HEK293 (cell line): ENCODE measurements around the gene EML4.

ENCODE experiments used
- ELK4 ChIP-seq: IDR thresholded peaks from 2 replicates; pipeline ENCODE4 v1.6.1; 2011; ENCODE audit warnings: mild to moderate bottlenecking, low read depth, low read length, borderline replicate concordance
- MZF1 ChIP-seq: fragments of 450-650 bp; formaldehyde crosslinking; IDR thresholded peaks from 2 replicates; pipeline ENCODE4 v1.5.1; 2017; ENCODE audit warnings: missing biosample characterization, missing genetic modification characterization, borderline replicate concordance
- SETDB1 ChIP-seq: IDR thresholded peaks from one replicate; pipeline ENCODE4 v1.6.1; 2017; ENCODE audit warnings: mild to moderate bottlenecking, low read length, moderate library complexity, mixed read lengths; ENCODE audit not compliant: insufficient read length
- YY1 ChIP-seq: fragments of 450-650 bp; formaldehyde crosslinking; IDR thresholded peaks from 2 replicates; pipeline ENCODE4 v1.5.1; 2018; ENCODE audit warnings: missing biosample characterization, missing genetic modification characterization
- ZBTB11 ChIP-seq: fragments of 450-650 bp; formaldehyde crosslinking; conservative IDR thresholded peaks from 2 replicates; pipeline ENCODE4 v1.5.1; 2016; ENCODE audit warnings: low read depth, missing biosample characterization, missing genetic modification characterization
- ZNF146 ChIP-seq: fragments of 450-650 bp; formaldehyde crosslinking; IDR thresholded peaks from 2 replicates; pipeline ENCODE4 v1.5.1; 2016; ENCODE audit warnings: missing biosample characterization, missing genetic modification characterization
- ZNF175 ChIP-seq: fragments of 450-650 bp; formaldehyde crosslinking; IDR thresholded peaks from 2 replicates; pipeline ENCODE4 v1.5.1; 2016; ENCODE audit warnings: missing biosample characterization, missing genetic modification characterization
- ZNF248 ChIP-seq: fragments of 450-650 bp; formaldehyde crosslinking; IDR thresholded peaks from 2 replicates; pipeline ENCODE4 v1.5.1; 2017; ENCODE audit warnings: missing biosample characterization, missing genetic modification characterization
- ZNF350 ChIP-seq: fragments of 450-650 bp; formaldehyde crosslinking; IDR thresholded peaks from 2 replicates; pipeline ENCODE4 v1.5.0; 2017; ENCODE audit warnings: missing biosample characterization, mild to moderate bottlenecking, missing genetic modification characterization
- ZNF549 ChIP-seq: fragments of 450-650 bp; IDR thresholded peaks from 2 replicates; pipeline ENCODE4 v1.5.1; 2018; ENCODE audit warnings: missing biosample characterization, missing genetic modification characterization, mild to moderate bottlenecking, inconsistent platforms, moderate library complexity
- ZSCAN23 ChIP-seq: fragments of 450-650 bp; formaldehyde crosslinking; IDR thresholded peaks from 2 replicates; pipeline ENCODE4 v1.5.1; 2016; ENCODE audit warnings: missing biosample characterization, missing genetic modification characterization
- ZSCAN5A ChIP-seq: fragments of 450-650 bp; formaldehyde crosslinking; IDR thresholded peaks from 2 replicates; pipeline ENCODE4 v1.5.1; 2016; ENCODE audit warnings: missing biosample characterization, missing genetic modification characterization
- TF ChIP-seq, protein P1 (sequence below): fragments of 450-650 bp; formaldehyde crosslinking; IDR thresholded peaks from 2 replicates; pipeline ENCODE4 v1.5.1; 2016; ENCODE audit warnings: missing biosample characterization, missing genetic modification characterization
- TF ChIP-seq, protein P2 (sequence below): fragments of 450-650 bp; formaldehyde crosslinking; IDR thresholded peaks from 2 replicates; pipeline ENCODE4 v1.5.1; 2016; ENCODE audit warnings: missing biosample characterization, missing genetic modification characterization

DNA sequence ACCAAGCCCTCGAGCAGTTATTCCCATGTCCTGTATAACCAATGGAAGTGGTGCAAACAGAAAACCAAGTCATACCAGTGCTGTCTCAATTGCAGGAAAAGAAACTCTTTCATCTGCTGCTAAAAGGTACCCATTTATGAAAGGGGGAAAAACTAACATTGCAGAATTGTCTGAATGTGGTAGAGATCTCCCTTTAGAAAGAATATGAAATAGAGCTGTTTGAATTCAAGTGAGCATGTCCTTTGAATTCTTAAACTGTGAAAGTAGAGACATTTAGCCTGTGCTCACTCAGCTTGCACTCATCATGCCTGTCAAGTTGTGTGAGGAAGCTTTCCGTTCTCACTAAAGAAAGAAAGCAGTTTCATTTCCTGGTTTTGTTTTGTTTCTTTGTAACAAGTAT is 87.4 kb downstream of the EML4 start:
- no peak for TF ChIP-seq YY1 (tag by site-specific recombination)
- no peak for TF ChIP-seq MZF1
- TF ChIP-seq ZNF549 = no peak
- TF ChIP-seq, protein P1, sequence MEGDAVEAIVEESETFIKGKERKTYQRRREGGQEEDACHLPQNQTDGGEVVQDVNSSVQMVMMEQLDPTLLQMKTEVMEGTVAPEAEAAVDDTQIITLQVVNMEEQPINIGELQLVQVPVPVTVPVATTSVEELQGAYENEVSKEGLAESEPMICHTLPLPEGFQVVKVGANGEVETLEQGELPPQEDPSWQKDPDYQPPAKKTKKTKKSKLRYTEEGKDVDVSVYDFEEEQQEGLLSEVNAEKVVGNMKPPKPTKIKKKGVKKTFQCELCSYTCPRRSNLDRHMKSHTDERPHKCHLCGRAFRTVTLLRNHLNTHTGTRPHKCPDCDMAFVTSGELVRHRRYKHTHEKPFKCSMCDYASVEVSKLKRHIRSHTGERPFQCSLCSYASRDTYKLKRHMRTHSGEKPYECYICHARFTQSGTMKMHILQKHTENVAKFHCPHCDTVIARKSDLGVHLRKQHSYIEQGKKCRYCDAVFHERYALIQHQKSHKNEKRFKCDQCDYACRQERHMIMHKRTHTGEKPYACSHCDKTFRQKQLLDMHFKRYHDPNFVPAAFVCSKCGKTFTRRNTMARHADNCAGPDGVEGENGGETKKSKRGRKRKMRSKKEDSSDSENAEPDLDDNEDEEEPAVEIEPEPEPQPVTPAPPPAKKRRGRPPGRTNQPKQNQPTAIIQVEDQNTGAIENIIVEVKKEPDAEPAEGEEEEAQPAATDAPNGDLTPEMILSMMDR (tag by site-specific recombination) = no peak
- TF ChIP-seq, protein P2, sequence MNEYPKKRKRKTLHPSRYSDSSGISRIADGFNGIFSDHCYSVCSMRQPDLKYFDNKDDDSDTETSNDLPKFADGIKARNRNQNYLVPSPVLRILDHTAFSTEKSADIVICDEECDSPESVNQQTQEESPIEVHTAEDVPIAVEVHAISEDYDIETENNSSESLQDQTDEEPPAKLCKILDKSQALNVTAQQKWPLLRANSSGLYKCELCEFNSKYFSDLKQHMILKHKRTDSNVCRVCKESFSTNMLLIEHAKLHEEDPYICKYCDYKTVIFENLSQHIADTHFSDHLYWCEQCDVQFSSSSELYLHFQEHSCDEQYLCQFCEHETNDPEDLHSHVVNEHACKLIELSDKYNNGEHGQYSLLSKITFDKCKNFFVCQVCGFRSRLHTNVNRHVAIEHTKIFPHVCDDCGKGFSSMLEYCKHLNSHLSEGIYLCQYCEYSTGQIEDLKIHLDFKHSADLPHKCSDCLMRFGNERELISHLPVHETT (tag by site-specific recombination) = no peak
- no peak for TF ChIP-seq ZSCAN23 (tag by site-specific recombination)
- no peak for TF ChIP-seq ELK4
- TF ChIP-seq ZNF248 = no peak
- no peak for TF ChIP-seq ZBTB11 (tag by site-specific recombination)
- no peak for TF ChIP-seq ZNF146 (tag by site-specific recombination)
- TF ChIP-seq SETDB1 = no peak
- no peak for TF ChIP-seq ZNF350
- no peak for TF ChIP-seq ZSCAN5A (tag by site-specific recombination)
- no peak for TF ChIP-seq ZNF175 (tag by site-specific recombination)
